OCI-LY3 (cell line): ENCODE measurements around the gene CGB3.
A peak's percentile ranks its signal among the peaks of the same experiment; 100 is the strongest.
"Not testable (repeated sequence)": the region's sequence is repeated elsewhere in the genome, so short reads cannot be mapped to it uniquely, and the experiment has no call there.

Experiments
- H2AFZ ChIP-seq: fragments of 200-600, 300-600 bp; shearing (Covaris generic); 2 replicates; pipeline ENCODE4 v1.6.0; 2014; ENCODE audit warnings: antibody characterized with exemption, low read depth, low read length
- H3K27ac ChIP-seq: fragments of 200-600, 300-600 bp; sonication (generic); 2 replicates; pipeline ENCODE4 v1.5.1; 2014; ENCODE audit warnings: mild to moderate bottlenecking, low read length, moderate library complexity, mixed read lengths
- H3K27me3 ChIP-seq: fragments of 200-600, 300-600 bp; sonication (generic); 2 replicates; pipeline ENCODE4 v1.6.1; 2014; ENCODE audit warnings: low read depth, low read length, mixed read lengths
- H3K36me3 ChIP-seq: fragments of 200-600, 300-600 bp; sonication (generic); replicated peaks from 2 replicates; pipeline ENCODE3; 2014; ENCODE audit warnings: low read depth, low read length, mixed read lengths
- H3K4me1 ChIP-seq: fragments of 300-600, 200-600 bp; sonication (generic); 2 replicates; pipeline ENCODE4 v1.6.1; 2014; ENCODE audit warnings: low read length, mixed read lengths
- H3K4me2 ChIP-seq: fragments of 200-600, 300-600 bp; sonication (generic); 2 replicates; pipeline ENCODE4 v1.6.1; 2014; ENCODE audit warnings: low read length, mixed read lengths
- H3K4me3 ChIP-seq: fragments of 300-600, 200-600 bp; sonication (generic); 2 replicates; pipeline ENCODE4 v1.5.1; 2014; ENCODE audit warnings: antibody characterized with exemption, mild to moderate bottlenecking, low read length, moderate library complexity
- H3K79me2 ChIP-seq: fragments of 300-600, 200-600 bp; shearing (Covaris generic); 2 replicates; pipeline ENCODE4 v1.6.1; 2014; ENCODE audit warnings: mild to moderate bottlenecking, low read length, mixed read lengths
- H3K9ac ChIP-seq: fragments of 300-600, 200-600 bp; shearing (Covaris generic); 2 replicates; pipeline ENCODE4 v1.6.0; 2014; ENCODE audit warnings: mild to moderate bottlenecking, low read length, moderate library complexity
- H3K9me3 ChIP-seq: fragments of 200-600, 300-600 bp; shearing (Covaris generic); 2 replicates; pipeline ENCODE4 v1.6.1; 2014; ENCODE audit warnings: low read length, mixed read lengths; ENCODE audit not compliant: insufficient read depth
- H4K20me1 ChIP-seq: fragments of 200-600, 300-600 bp; sonication (generic); 2 replicates; pipeline ENCODE4 v1.6.1; 2016; ENCODE audit warnings: low read length, mixed read lengths; ENCODE audit not compliant: insufficient read depth
- TF ChIP-seq, protein P1 (sequence below): fragments of 200-600, 300-600 bp; sonication (generic); IDR thresholded peaks from 2 replicates; pipeline ENCODE4 v1.5.1; 2014; ENCODE audit warnings: antibody characterized with exemption, low read length, low read depth

The CGB3 gene

DNA sequence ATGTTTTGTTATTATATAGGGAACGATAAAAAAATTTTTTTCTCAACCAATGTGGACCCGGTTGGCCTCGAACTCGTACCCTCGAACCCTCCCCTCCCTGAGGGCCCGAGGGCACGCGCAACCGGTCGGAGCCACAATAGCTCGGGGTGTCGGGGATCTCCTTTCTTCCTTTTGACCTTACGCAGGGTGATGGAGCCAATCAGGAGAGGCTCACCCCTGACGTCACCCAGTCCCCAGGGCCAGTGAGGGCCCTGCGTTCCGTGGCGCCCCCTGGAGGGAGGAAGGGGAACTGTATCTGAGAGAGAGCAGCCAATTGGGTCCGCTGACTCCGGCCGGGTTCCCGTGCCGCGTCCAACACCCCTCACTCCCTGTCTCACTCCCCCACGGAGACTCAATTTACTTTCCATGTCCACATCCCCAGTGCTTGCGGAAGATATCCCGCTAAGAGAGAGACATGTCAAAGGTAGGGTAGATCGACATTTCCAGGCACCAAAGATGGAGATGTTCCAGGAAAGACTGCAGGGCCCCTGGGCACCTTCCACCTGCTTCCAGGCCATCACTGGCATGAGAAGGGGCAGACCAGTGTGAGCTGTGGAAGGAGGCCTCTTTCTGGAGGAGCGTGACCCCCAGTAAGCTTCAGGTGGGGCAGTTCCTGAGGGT, 7.6 kb upstream of the CGB3 start, which contains the start of gene CGB2:
Gene CGB2, plus strand, starts transcription at position 249 of the 660 bp plus-strand sequence. Its CDS starts 206 bp downstream, at position 455.
- not testable (repeated sequence) for H3K9ac ChIP-seq, H3K79me2 ChIP-seq, H3K27ac ChIP-seq, H3K36me3 ChIP-seq, H3K4me1 ChIP-seq, H3K27me3 ChIP-seq, H3K9me3 ChIP-seq, H2AFZ ChIP-seq, H4K20me1 ChIP-seq, H3K4me2 ChIP-seq, H3K4me3 ChIP-seq
- TF ChIP-seq, protein P1, sequence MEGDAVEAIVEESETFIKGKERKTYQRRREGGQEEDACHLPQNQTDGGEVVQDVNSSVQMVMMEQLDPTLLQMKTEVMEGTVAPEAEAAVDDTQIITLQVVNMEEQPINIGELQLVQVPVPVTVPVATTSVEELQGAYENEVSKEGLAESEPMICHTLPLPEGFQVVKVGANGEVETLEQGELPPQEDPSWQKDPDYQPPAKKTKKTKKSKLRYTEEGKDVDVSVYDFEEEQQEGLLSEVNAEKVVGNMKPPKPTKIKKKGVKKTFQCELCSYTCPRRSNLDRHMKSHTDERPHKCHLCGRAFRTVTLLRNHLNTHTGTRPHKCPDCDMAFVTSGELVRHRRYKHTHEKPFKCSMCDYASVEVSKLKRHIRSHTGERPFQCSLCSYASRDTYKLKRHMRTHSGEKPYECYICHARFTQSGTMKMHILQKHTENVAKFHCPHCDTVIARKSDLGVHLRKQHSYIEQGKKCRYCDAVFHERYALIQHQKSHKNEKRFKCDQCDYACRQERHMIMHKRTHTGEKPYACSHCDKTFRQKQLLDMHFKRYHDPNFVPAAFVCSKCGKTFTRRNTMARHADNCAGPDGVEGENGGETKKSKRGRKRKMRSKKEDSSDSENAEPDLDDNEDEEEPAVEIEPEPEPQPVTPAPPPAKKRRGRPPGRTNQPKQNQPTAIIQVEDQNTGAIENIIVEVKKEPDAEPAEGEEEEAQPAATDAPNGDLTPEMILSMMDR, result peak; percentile 32

DNA sequence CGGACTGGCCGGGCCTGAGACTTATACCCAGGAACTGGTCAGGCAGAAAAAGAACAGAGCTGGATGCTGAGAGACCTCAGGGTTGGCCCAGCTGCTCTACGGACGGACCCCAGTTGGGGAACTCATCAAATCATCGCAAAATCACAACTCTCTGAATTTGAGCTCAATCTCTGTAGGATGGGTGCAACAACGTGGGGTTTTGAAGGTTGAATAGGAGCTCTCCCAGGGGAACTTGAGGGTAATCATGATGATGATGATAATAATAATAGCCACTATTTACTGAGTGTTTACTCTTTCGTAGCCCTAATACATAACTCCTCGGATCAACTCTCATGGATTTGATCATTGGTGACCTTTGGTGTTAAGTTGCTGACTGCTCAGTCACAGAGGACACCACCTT, 6.2 kb upstream of the CGB3 start:
- H3K4me1 ChIP-seq, H3K27ac ChIP-seq, H3K36me3 ChIP-seq, H2AFZ ChIP-seq, H3K4me2 ChIP-seq, H3K9me3 ChIP-seq, H3K9ac ChIP-seq, H3K79me2 ChIP-seq, H3K27me3 ChIP-seq, H4K20me1 ChIP-seq, H3K4me3 ChIP-seq: not testable (repeated sequence)

DNA sequence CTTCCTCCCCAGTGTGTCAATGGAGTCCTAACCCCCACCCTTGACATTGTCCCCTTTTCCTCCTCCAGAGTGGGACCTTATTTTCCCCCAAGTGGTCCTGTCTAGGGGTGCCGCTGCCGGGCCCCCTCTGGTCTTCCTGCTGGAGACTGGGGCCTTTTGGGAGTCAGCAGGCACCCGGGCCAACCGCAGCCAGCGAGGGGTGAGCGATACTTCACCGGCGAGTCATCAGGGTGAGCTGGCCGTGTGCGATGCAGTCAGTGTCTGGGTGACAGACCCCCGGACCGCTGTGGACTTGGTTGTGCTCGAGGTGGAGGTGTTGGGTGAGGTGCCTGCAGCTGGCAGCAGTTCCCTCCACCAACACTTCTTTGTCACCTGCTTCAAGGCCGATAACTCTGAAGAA, 5.6 kb upstream of the CGB3 start:
- not testable (repeated sequence) for H3K9me3 ChIP-seq, H3K9ac ChIP-seq, H3K4me1 ChIP-seq, H3K4me2 ChIP-seq, H3K27ac ChIP-seq, H4K20me1 ChIP-seq, H3K4me3 ChIP-seq, H3K36me3 ChIP-seq, H2AFZ ChIP-seq, H3K27me3 ChIP-seq, H3K79me2 ChIP-seq

DNA sequence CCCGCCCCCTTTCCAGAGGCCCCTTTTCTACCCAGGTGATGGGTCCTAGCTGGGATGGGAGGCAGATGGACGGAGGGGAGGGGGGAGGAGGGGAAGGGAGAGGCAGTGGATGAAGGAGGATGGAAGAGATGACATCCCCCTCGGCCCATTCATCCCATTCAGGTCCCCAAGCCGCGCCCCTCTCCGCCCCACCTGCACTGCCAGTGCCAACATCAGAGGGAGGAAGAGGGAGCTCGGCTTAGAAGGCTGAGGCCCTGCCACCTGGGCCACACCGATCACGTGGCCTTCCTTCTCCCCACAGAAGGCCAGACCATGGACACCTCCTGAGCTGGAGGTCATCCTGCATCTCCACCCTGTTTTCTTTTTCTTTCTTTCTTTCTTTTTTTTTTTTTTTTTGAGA, 4.6 kb upstream of the CGB3 start:
- H3K79me2 ChIP-seq, H3K27me3 ChIP-seq, H3K9ac ChIP-seq, H3K36me3 ChIP-seq, H3K4me2 ChIP-seq, H3K4me1 ChIP-seq, H3K4me3 ChIP-seq, H3K9me3 ChIP-seq, H2AFZ ChIP-seq, H3K27ac ChIP-seq, H4K20me1 ChIP-seq: not testable (repeated sequence)

DNA sequence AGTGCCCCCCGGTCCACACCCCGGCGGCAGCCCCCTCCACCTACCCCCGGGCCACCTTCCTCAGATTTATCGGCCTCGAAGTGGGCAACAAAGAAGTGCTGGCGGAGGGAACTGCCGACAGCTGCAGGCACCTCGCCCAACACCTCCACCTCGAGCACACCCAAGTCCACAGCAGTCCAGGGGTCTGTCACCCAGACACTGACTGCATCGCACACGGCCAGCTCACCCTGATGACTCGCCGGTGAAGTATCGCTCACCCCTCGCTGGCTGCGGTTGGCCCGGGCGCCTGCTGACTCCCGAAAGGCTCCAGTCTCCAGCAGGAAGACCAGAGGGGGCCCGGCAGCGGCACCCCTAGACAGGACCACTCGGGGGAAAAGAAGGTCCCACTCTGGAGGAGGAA, 1.5 kb upstream of the CGB3 start:
- not testable (repeated sequence) for H3K79me2 ChIP-seq, H3K27ac ChIP-seq, H4K20me1 ChIP-seq, H3K4me3 ChIP-seq, H3K27me3 ChIP-seq, H2AFZ ChIP-seq, H3K9ac ChIP-seq, H3K36me3 ChIP-seq, H3K4me1 ChIP-seq, H3K4me2 ChIP-seq, H3K9me3 ChIP-seq

DNA sequence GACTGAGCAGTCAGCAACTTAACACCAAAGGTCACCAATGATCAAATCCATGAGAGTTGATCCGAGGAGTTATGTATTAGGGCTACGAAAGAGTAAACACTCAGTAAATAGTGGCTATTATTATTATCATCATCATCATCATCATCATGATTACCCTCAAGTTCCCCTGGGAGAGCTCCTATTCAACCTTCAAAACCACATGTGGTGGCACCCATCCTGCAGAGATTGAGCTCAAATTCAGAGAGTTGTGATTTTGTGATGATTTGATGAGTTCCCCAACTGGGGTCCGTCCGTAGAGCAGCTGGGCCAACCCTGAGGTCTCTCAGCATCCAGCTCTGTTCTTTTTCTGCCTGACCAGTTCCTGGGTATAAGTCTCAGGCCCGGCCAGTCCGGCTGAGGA, 955 bp upstream of the CGB3 start:
- not testable (repeated sequence) for H3K9ac ChIP-seq, H3K79me2 ChIP-seq, H4K20me1 ChIP-seq, H3K9me3 ChIP-seq, H3K27me3 ChIP-seq, H3K4me3 ChIP-seq, H3K4me2 ChIP-seq, H2AFZ ChIP-seq, H3K27ac ChIP-seq, H3K36me3 ChIP-seq
- H3K4me1 ChIP-seq, result peaks cover 10% of the 10 kb centered on the region
